Lower leg skin (tissue), 4 donors: ENCODE data around the gene APOBEC4. TPM values are rescaled to one million over a fixed set of nuclear protein-coding genes. Genes with fewer than 3 reads are reported as not detected.

ENCODE experiments used
- DNase-seq, 2 donors: peaks; one replicate each; pipeline ENCODE4 v3.0.0-alpha.2; 2019; ENCODE audit warnings: low spot score in 2 of 2
- H3K4me3 ChIP-seq: fragments of 200-600 bp; sonication (generic); 2 replicates; pipeline ENCODE4 v1.5.1; 2017; ENCODE audit warnings: mild to moderate bottlenecking, low read depth; ENCODE audit not compliant: poor library complexity, severe bottlenecking
- CTCF ChIP-seq, 3 donors: fragments of 450-650 bp; IDR thresholded peaks; one replicate each; pipeline ENCODE4 v1.5.1; 2016; ENCODE audit warnings: antibody characterized with exemption in 3 of 3, mild to moderate bottlenecking in 3 of 3, moderate library complexity in 2 of 3
- POLR2A ChIP-seq, 2 donors: fragments of 450-650 bp; IDR thresholded peaks; one replicate each; pipeline ENCODE4 v1.6.1; 2016 to 2017; ENCODE audit warnings: antibody characterized with exemption in 2 of 2, mild to moderate bottlenecking in 1 of 2, moderate library complexity in 1 of 2
- WGBS, 2 donors: methylation state at CpG; one replicate each; pipeline ENCODE4 v1.1.5; 2018; 5-methylcytosine and 5-hydroxymethylcytosine counted together
- intact Hi-C: fragments of 100-400 bp; cut with DNase I; formaldehyde crosslinking; loops from one replicate; pipeline ENCODE4 v1.15.0; 2023; ENCODE audit warnings: low total_unique reads
- total RNA-seq, 4 donors: library from RNA; depleted of rRNA; stranded (reverse); fragments of >200 nt; gene quantifications; one replicate each; pipeline ENCODE4 v1.1.0, GENCODE V29; 2016

APOBEC4 gene
- total RNA-seq, 4 donors from 2014 or later, result not detected

- TF ChIP-seq CTCF (IDR thresholded peaks at IDR 0.05) (no peak), POLR2A (IDR thresholded peaks at IDR 0.05) (no peak)
- intact Hi-C loops, result no loop called here
- WGBS, 2 donors, result 93 to 99% methylated on average over 3 of the region's 3 CpGs
- DNase-seq, result no peak
- no peak overlapping the region for H3K4me3 ChIP-seq
Observed at GRCh38 chr1:183696981-183697380, 43.9 kb upstream of the APOBEC4 start.

GRCh38 chr1:183694755-183695154, 41.6 kb upstream of the APOBEC4 start:
- H3K4me3 ChIP-seq, result no peak overlapping the region
- DNase-seq, result no peak
- TF ChIP-seq CTCF (IDR thresholded peaks at IDR 0.05) (no peak), POLR2A (IDR thresholded peaks at IDR 0.05) (no peak)
- intact Hi-C loops, result no loop called here

- intact Hi-C loops, result no loop called here
- WGBS, 2 donors, result 40 to 47% methylated on average over 1 of the region's 1 CpG
- no peak for DNase-seq
- no peak for TF ChIP-seq CTCF (IDR thresholded peaks at IDR 0.05)
- TF ChIP-seq POLR2A (IDR thresholded peaks at IDR 0.05), result no peak
- no peak overlapping the region for H3K4me3 ChIP-seq
Observed at GRCh38 chr1:183694066-183694465, 41.0 kb upstream of the APOBEC4 start.

GRCh38 chr1:183693521-183693920, 40.4 kb upstream of the APOBEC4 start:
- TF ChIP-seq CTCF (IDR thresholded peaks at IDR 0.05) (no peak), POLR2A (IDR thresholded peaks at IDR 0.05) (no peak)
- DNase-seq, result no peak
- no peak overlapping the region for H3K4me3 ChIP-seq
- intact Hi-C loops, result no loop called here

GRCh38 chr1:183689762-183690204, 36.7 kb upstream of the APOBEC4 start:
- DNase-seq, result no peak
- H3K4me3 ChIP-seq, result no peak overlapping the region
- TF ChIP-seq POLR2A (IDR thresholded peaks at IDR 0.05) (no peak), CTCF (IDR thresholded peaks at IDR 0.05) (no peak)
- intact Hi-C loops, result no loop called here

GRCh38 chr1:183688341-183689060, 35.4 kb upstream of the APOBEC4 start:
- intact Hi-C loops, result no loop called here
- no peak overlapping the region for H3K4me3 ChIP-seq
- DNase-seq, result no peak
- 64% methylated on average over 2 of the region's 2 CpGs for WGBS, 2 donors
- TF ChIP-seq POLR2A (IDR thresholded peaks at IDR 0.05) (no peak), CTCF (IDR thresholded peaks at IDR 0.05) (no peak)
